ENCODE results near the gene PECR.
"Not testable (repeated sequence)": the region's sequence is repeated elsewhere in the genome, so short reads cannot be mapped to it uniquely, and the experiment has no call there.

PECR gene

GRCh38 chr2:216081012-216081411 is 597 bp downstream of the PECR start:
- Mint-ChIP-seq H3K27ac (peak overlapping the region; percentile 92 to 98 (median 92)), H3K36me3 (ENCODE audit: low read depth) (no peaks in the 10 kb centered on the region), H3K4me1 (peaks cover 37% of the 10 kb centered on the region), H3K4me3 (peak overlapping the region; percentile 90 to 97 (median 93)), H3K27me3 (ENCODE audit: low read depth) (peaks cover 9% of the 10 kb centered on the region), H3K9me3 (no peaks in the 10 kb centered on the region)
- TF ChIP-seq CTCF (IDR thresholded peaks at IDR 0.05; ENCODE audit: unreplicated experiment in 3 of 3): no peak

GRCh38 chr2:216080048-216080447 is 1.6 kb downstream of the PECR start:
- H3K4me3 Mint-ChIP-seq: peak overlapping the region in 1 of 3 experiments; percentile 47
- not testable (repeated sequence) for H3K27ac Mint-ChIP-seq; H3K9me3 Mint-ChIP-seq; H3K27me3 Mint-ChIP-seq (ENCODE audit: low read depth); H3K36me3 Mint-ChIP-seq (ENCODE audit: low read depth)
- peaks cover 37% of the 10 kb centered on the region for H3K4me1 Mint-ChIP-seq

GRCh38 chr2:216078776-216079175 is 2.8 kb downstream of the PECR start:
- no peaks in the 10 kb centered on the region for H3K9me3 Mint-ChIP-seq
- H3K4me1 Mint-ChIP-seq: peaks cover 26% of the 10 kb centered on the region
- H3K27me3 Mint-ChIP-seq (ENCODE audit: low read depth): peaks cover 9% of the 10 kb centered on the region
- no peaks in the 10 kb centered on the region for H3K36me3 Mint-ChIP-seq (ENCODE audit: low read depth)
- peak overlapping the region; percentile 30 to 53 (median 46) for H3K4me3 Mint-ChIP-seq
- peak overlapping the region in 1 of 3 experiments; percentile 80 for H3K27ac Mint-ChIP-seq
- no peak for TF ChIP-seq CTCF (IDR thresholded peaks at IDR 0.05; ENCODE audit: unreplicated experiment in 3 of 3)

GRCh38 chr2:216075510-216076485 is 5.8 kb downstream of the PECR start:
- Mint-ChIP-seq H3K4me1 (no peaks in the 10 kb centered on the region), H3K27ac (peak overlapping the region; percentile 32 to 71 (median 68)), H3K36me3 (ENCODE audit: low read depth) (no peaks in the 10 kb centered on the region), H3K9me3 (no peaks in the 10 kb centered on the region), H3K27me3 (ENCODE audit: low read depth) (no peaks in the 10 kb centered on the region), H3K4me3 (no peak overlapping the region)
- TF ChIP-seq CTCF (IDR thresholded peaks at IDR 0.05; ENCODE audit: unreplicated experiment in 3 of 3): no peak

- no peaks in the 10 kb centered on the region for H3K9me3 Mint-ChIP-seq
- no peak overlapping the region for H3K27ac Mint-ChIP-seq
- no peaks in the 10 kb centered on the region for H3K4me1 Mint-ChIP-seq
- TF ChIP-seq CTCF (IDR thresholded peaks at IDR 0.05; ENCODE audit: unreplicated experiment in 3 of 3): no peak
- no peaks in the 10 kb centered on the region for H3K27me3 Mint-ChIP-seq (ENCODE audit: low read depth)
- H3K4me3 Mint-ChIP-seq: no peak overlapping the region
- H3K36me3 Mint-ChIP-seq (ENCODE audit: low read depth): peaks cover 4% of the 10 kb centered on the region
Observed at GRCh38 chr2:216074794-216075193, 6.8 kb downstream of the PECR start.

- Mint-ChIP-seq H3K27ac (no peak overlapping the region), H3K9me3 (no peaks in the 10 kb centered on the region), H3K27me3 (ENCODE audit: low read depth) (no peaks in the 10 kb centered on the region), H3K4me3 (no peak overlapping the region), H3K4me1 (no peaks in the 10 kb centered on the region), H3K36me3 (ENCODE audit: low read depth) (peaks cover 5% of the 10 kb centered on the region)
- no peak for TF ChIP-seq CTCF (IDR thresholded peaks at IDR 0.05; ENCODE audit: unreplicated experiment in 3 of 3)
Observed at GRCh38 chr2:216074380-216074779, 7.2 kb downstream of the PECR start.
